SJSA1 (cell line): ENCODE data around the gene FGGY. TPM values are rescaled to one million over a fixed set of nuclear protein-coding genes. Genes with fewer than 3 reads are reported as not detected.
"Not testable (repeated sequence)": the region's sequence is repeated elsewhere in the genome, so short reads cannot be mapped to it uniquely, and the experiment has no call there.

Experiments used
- DNase-seq, 2 experiments: peaks; one replicate each; pipeline ENCODE4 v3.0.0-alpha.2; 2015 to 2020; ENCODE audit warnings: low spot score in 2 of 2, low read depth in 1 of 2
- H3K27ac ChIP-seq: fragments of 250-450 bp; sonication (Bioruptor Pico); 2 replicates; pipeline ENCODE4 v1.5.1; 2020; ENCODE audit warnings: mild to moderate bottlenecking, moderate library complexity
- H3K27me3 ChIP-seq: fragments of 250-450 bp; sonication (Bioruptor Pico); replicated peaks from 2 replicates; pipeline ENCODE4 v1.5.1; 2020; ENCODE audit warnings: mild to moderate bottlenecking, moderate library complexity
- H3K36me3 ChIP-seq: fragments of 250-450 bp; sonication (Bioruptor Pico); 2 replicates; pipeline ENCODE4 v1.5.1; 2020; ENCODE audit warnings: mild to moderate bottlenecking
- H3K4me1 ChIP-seq: fragments of 250-450 bp; sonication (Bioruptor Pico); replicated peaks from 2 replicates; pipeline ENCODE4 v1.6.1; 2021; ENCODE audit warnings: mild to moderate bottlenecking
- H3K4me3 ChIP-seq: fragments of 250-450 bp; sonication (Bioruptor Pico); 2 replicates; pipeline ENCODE4 v1.5.1; 2020; ENCODE audit warnings: mild to moderate bottlenecking
- H3K9me3 ChIP-seq: fragments of 250-450 bp; sonication (Bioruptor Pico); replicated peaks from 2 replicates; pipeline ENCODE4 v1.5.1; 2020; ENCODE audit warnings: mild to moderate bottlenecking
- total RNA-seq: library from RNA; depleted of rRNA; stranded (reverse); fragments of >200 nt; shearing (Covaris generic); gene quantifications from 2 replicates; pipeline ENCODE4 v1.2.3, GENCODE V29; 2014; rRNA removed

The FGGY gene, protein sequence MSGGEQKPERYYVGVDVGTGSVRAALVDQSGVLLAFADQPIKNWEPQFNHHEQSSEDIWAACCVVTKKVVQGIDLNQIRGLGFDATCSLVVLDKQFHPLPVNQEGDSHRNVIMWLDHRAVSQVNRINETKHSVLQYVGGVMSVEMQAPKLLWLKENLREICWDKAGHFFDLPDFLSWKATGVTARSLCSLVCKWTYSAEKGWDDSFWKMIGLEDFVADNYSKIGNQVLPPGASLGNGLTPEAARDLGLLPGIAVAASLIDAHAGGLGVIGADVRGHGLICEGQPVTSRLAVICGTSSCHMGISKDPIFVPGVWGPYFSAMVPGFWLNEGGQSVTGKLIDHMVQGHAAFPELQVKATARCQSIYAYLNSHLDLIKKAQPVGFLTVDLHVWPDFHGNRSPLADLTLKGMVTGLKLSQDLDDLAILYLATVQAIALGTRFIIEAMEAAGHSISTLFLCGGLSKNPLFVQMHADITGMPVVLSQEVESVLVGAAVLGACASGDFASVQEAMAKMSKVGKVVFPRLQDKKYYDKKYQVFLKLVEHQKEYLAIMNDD
- 9.0 and 12.7 TPM in 2 replicates for total RNA-seq

DNA sequence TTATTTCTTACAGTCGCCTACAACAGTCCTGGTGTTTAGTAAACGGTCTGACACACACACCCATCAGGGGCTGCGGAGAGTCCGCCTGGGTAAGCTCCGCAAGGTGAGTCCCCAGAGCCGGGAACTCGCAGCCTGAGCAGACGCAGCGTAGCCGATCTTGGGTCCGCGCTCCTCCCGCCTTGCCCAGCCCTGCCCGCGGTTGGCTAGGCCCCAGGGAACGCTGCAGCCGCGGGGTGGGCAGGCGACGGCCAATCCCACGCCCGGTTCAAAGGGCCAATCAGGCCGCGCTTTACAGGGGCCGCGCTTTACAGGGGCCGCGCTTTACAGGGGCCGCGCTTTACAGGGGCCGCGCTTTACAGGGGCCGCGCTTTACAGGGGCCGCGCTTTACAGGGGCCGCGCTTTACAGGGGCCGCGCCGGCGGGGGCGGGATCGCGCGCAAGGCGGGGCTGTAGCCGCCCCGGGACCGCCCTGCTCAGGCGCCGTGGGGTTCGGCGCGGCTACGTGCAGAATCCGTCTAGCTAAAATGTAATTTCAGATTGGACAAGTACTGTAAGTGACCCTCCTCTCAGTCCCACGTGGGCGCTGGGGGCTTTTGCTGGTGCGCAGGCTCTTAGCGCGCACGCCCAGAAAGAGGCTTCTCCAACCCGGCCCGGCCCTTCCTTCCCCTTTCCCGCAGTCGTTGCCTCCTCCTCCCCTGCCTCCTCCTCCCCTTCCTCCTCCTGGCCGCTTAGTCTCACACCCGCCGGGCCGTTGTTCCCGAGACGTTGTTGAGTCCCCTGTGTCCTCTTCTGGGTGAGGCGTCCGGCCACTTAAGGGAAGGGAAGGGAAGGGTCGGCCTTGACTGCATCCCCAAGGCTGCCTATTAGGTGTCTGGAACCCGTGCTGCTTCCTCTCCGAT, at the start of gene FGGY:
FGGY (plus strand) TSS at position 737 of the 899 bp plus-strand sequence. CDS start 24,456 bp downstream, outside the sequence.
- H3K4me3 ChIP-seq: peak within 1 kb of the TSS; percentile 45
- DNase-seq: peak; percentile 96 to 98
- no peaks in the 10 kb centered on the region for H3K27me3 ChIP-seq
- peak within 1 kb of the TSS; percentile 92 for H3K27ac ChIP-seq
- H3K4me1 ChIP-seq: peaks cover 15% of the 10 kb centered on the region
- H3K36me3 ChIP-seq: no peaks in the 10 kb centered on the region
- H3K9me3 ChIP-seq: no peaks in the 10 kb centered on the region

DNA sequence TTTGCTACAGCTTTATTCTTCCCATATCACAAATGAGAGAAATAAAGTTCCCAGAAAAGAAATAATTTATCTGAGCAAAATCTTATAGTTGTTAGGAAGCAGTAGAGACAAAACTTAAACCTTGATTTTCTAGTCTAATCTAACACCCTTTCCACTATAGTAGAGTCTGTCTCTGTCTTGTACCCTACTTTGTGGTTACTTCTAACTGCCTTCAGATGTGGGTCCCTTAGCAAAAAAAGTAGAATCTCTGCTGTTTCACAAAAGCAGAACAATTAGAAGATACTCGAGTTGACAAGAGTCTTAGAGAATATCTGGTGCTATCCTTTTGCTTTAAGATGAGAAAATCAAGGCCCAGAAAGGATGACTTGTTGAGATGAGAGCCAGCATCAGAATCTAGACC, 48.1 kb upstream of the FGGY start:
- H3K27me3 ChIP-seq: no peaks in the 10 kb centered on the region
- no peaks in the 10 kb centered on the region for H3K4me1 ChIP-seq
- H3K4me3 ChIP-seq: no peak overlapping the region
- H3K36me3 ChIP-seq: no peaks in the 10 kb centered on the region
- DNase-seq: no peak
- no peak overlapping the region for H3K27ac ChIP-seq
- H3K9me3 ChIP-seq: 0 out of 2 replicates have a peak, but pooled peaks cover 2% of the 10 kb centered on the region

DNA sequence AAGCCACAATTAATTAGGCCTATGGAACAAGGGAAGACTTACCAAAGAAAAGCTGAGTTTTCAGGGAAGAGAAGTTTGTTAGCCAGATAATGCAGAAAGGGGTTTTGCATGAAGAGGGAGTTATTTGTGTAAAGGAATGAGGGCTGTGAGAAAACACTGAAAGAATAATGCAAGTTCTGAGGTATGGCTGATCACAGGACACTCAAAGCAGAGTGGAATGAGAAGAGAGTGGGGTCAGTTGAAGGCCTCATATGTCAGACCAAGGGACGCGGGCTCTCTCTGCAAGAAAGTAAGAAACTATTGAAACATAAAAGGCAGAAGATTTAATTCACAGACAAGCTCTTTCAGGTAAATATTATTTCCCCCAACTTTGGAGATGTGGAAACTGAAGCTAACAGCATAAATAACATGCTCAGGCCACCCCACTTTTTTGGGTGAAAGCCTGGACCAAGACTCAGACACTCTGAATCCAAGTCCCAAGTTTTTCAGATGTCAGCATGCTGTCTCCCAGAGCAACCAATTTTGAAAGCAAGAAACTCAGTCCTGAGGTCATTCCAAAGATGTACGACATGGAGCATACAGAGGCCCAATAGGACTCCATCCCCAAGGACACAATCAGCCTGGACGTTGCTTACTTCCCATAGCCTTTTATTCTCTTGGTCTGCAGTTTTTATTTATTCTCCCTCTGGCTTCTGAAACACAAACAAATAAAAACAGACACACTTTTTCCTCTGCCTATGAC, 47.3 kb upstream of the FGGY start:
- no peak for DNase-seq
- H3K4me1 ChIP-seq: no peaks in the 10 kb centered on the region
- H3K36me3 ChIP-seq: no peaks in the 10 kb centered on the region
- H3K9me3 ChIP-seq: 0 out of 2 replicates have a peak, but pooled peaks cover 2% of the 10 kb centered on the region
- H3K27ac ChIP-seq: no peak overlapping the region
- no peak overlapping the region for H3K4me3 ChIP-seq
- no peaks in the 10 kb centered on the region for H3K27me3 ChIP-seq

DNA sequence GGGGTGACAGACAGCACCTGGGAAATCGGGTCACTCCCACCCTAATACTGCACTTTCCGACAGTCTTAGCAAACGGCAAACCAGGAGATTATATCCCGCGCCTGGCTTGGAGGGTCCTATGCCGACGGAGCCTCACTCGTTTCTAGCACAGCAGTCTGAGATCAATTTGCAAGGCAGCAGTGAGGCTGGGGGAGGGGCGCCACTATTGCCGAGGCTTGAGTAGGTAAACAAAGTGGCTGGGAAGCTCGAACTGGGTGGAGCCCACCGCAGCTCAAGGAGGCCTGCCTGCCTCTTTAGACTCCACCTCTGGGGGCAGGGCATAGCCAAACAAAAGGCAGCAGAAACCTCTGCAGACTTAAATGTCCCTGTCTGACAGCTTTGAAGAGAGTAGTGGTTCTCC, 45.8 kb upstream of the FGGY start:
- H3K4me3 ChIP-seq, H3K4me1 ChIP-seq, H3K27ac ChIP-seq: not testable (repeated sequence)

DNA sequence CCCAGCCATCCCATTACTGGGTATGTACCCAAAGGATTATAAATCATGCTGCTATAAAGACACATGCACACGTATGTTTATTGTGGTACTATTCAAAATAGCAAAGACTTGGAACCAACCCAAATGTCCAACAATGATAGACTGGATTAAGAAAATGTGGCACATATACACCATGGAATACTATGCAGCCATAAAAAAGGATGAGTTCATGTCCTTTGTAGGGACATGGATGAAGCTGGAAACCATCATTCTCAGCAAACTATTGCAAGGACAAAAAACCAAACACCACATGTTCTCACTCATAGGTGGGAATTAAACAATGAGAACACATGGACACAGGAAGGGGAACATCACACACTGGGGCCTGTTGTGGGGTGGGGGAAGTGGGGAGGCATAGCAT, 40.5 kb upstream of the FGGY start:
- H3K4me1 ChIP-seq, H3K4me3 ChIP-seq, H3K27me3 ChIP-seq, H3K36me3 ChIP-seq, DNase-seq, H3K9me3 ChIP-seq, H3K27ac ChIP-seq: not testable (repeated sequence)

More for the DNA sequence above, 45.8 kb upstream of the FGGY start:
- H3K9me3 ChIP-seq, DNase-seq, H3K36me3 ChIP-seq, H3K27me3 ChIP-seq: not testable (repeated sequence)

DNA sequence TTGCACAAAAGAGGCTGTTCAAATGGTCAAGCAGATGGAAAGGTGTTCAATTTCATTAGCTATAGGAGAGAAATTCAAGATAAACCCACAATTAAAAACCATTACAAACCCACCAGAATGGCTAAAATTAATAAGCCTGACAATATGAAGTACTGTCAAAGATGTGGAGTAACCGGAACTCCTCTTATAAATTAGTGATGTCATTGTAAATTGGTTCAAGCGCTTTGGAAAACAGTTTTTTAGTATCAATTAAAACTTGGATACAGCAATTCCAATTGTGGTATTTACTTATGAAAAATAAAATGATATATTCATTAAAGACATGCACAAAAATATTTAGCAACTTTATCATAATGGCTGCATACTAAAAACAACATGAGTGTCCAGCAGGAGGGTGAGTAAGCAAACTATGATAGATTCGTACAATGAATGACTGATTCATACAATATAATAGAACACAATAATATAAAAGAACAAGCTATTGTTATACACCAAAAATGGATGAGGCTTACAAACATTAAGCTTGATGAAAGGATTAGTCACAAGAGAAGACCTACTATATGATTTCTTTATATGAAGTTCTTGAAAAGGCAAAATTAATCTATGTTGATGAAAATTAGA, 38.4 kb upstream of the FGGY start:
- H3K4me1 ChIP-seq: no peaks in the 10 kb centered on the region
- H3K9me3 ChIP-seq: no peaks in the 10 kb centered on the region
- no peaks in the 10 kb centered on the region for H3K36me3 ChIP-seq
- no peak for DNase-seq
- no peak overlapping the region for H3K27ac ChIP-seq
- no peaks in the 10 kb centered on the region for H3K27me3 ChIP-seq
- H3K4me3 ChIP-seq: no peak overlapping the region

DNA sequence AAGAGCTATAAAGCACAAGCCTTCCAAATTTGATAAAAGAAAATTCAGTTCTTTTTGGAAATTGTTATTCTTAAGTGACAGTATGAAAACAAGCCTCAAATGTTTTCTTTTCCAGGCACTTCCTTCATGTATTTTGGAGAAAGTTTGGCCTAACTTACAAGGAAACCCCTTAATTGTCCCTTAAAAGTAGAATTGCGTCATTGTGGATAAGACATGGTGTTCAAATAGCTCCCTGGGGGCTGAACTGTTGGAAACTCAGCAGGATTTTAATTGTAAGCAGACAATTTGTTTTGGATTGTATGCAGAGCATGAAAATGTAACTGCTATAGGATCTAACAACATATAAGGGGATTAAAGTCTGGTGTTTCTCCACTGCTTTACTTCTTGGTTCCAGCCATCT, 35.4 kb upstream of the FGGY start:
- H3K36me3 ChIP-seq: no peaks in the 10 kb centered on the region
- no peaks in the 10 kb centered on the region for H3K4me1 ChIP-seq
- no peak overlapping the region for H3K27ac ChIP-seq
- H3K27me3 ChIP-seq: no peaks in the 10 kb centered on the region
- no peak overlapping the region for H3K4me3 ChIP-seq
- no peak for DNase-seq
- no peaks in the 10 kb centered on the region for H3K9me3 ChIP-seq

DNA sequence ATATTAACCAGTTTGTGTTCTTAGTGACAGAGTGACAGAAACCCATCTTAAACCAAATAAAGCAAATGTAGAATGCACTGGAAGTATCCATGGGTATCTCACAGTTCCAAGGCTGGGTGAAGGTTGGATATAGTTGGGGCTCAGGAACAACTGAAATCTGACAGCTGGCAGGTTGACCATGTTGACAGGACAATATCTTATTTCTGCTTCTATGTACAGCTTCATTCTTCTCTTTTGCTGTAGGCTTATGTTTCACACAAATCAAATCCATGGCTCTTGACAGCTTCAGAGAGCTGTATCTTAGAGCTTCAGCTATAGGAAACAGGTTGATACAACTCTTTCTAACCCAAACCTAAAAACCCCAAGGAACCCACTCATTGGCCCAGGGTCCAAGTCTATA, 34.3 kb upstream of the FGGY start:
- no peaks in the 10 kb centered on the region for H3K9me3 ChIP-seq
- H3K27ac ChIP-seq: no peak overlapping the region
- no peak for DNase-seq
- no peaks in the 10 kb centered on the region for H3K36me3 ChIP-seq
- no peaks in the 10 kb centered on the region for H3K4me1 ChIP-seq
- no peaks in the 10 kb centered on the region for H3K27me3 ChIP-seq
- H3K4me3 ChIP-seq: no peak overlapping the region

DNA sequence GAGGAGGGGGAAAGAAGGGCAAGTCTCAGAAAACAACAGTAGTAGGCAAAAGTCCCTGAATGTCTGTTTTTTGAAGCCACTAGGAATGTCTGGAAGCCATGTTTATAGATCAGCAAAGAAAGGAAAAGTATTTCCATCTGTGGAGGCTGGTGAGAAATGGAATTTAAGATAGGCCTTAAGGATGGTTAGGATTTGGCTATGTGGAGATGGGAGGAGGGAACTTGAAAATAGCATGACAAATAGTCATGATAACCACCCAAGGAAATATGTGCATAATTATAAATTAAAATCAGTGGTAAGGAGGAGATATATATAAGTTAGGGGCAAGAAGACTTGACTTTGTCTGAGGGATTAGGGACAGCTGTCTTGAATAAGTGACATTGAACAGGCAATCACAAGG, 33.8 kb upstream of the FGGY start:
- no peaks in the 10 kb centered on the region for H3K4me1 ChIP-seq
- no peaks in the 10 kb centered on the region for H3K27me3 ChIP-seq
- no peaks in the 10 kb centered on the region for H3K36me3 ChIP-seq
- H3K27ac ChIP-seq: no peak overlapping the region
- no peak for DNase-seq
- no peak overlapping the region for H3K4me3 ChIP-seq
- H3K9me3 ChIP-seq: no peaks in the 10 kb centered on the region

DNA sequence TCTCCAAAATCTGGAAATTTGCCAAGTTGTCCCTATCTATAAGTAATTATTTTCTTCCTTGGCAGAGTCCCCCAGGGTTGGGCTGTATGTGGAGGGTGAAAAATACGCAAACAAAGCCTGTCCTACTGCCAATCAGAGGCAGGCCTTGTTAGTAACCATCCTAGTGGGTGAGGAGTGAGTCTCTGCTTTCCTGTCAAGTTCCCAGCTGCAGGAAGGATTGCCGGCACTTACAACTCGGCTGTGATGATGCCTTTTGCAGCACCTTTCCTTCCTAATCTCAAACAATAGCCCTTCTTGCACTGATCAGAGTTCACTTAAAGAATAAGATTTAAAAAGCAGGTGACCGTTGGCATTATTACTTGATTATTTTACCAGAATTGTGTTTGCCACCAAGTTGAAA, 31.3 kb upstream of the FGGY start:
- Histone ChIP-seq H3K9me3 (no peaks in the 10 kb centered on the region), H3K27ac (no peak overlapping the region), H3K27me3 (no peaks in the 10 kb centered on the region), H3K36me3 (no peaks in the 10 kb centered on the region), H3K4me1 (no peaks in the 10 kb centered on the region), H3K4me3 (no peak overlapping the region)
- DNase-seq: no peak

DNA sequence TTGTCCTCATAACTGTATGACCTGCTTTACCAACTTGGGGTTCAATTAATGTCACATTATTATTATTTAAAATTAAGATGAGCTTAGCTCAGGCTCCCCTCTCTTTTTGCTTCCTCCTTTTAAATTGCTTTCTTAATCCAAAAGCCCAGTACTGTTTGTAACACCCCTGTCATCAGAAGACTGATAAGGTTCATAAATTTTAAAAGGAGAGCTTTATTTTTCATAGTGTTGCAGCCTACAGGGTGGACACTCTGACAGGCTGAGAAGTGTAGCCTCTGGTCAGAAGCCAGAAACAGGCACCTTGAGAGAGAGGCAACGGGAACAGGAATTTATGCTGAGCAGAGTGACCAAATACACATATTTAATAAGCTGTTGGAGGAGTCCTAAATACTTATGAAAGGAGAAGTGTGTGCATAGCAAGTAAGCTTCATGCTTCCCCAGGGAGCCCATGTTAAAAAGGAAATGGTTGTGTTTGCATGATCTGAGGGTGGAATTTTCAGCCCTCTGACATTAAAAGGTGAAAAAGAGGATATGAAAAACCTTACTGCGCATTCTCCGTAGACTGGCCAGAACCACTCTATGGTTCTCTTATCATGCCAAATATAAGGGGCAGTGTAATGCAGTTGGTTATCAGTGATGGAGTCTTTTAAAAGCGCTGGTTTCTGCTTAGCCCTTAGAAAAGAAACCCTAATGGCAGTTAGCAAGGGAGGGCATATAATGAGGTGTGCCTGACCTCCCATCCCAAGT, 30.5 kb upstream of the FGGY start:
- Histone ChIP-seq H3K4me3 (no peak overlapping the region), H3K36me3 (no peaks in the 10 kb centered on the region), H3K27me3 (no peaks in the 10 kb centered on the region), H3K9me3 (no peaks in the 10 kb centered on the region), H3K4me1 (no peaks in the 10 kb centered on the region), H3K27ac (no peak overlapping the region)
- no peak for DNase-seq

DNA sequence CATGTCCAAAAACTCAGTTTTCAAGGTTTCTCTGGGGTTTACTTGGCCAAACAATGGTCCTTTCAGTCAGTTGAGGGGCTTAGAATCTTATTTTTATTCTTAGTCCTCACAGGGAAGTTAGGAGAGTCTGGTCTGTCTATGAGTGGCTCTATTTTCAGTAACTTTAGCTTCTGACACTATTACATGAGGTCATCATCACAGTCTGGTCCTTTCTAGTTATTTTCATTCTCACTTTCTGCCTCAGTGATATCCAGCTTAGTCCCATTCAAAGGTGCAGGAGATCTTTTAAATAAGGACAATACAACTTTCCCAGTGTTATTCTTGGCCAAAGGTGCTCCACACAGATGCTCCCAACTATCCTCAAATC, 30.0 kb upstream of the FGGY start:
- H3K36me3 ChIP-seq: no peaks in the 10 kb centered on the region
- no peaks in the 10 kb centered on the region for H3K27me3 ChIP-seq
- no peak overlapping the region for H3K4me3 ChIP-seq
- no peak overlapping the region for H3K27ac ChIP-seq
- no peak for DNase-seq
- no peaks in the 10 kb centered on the region for H3K4me1 ChIP-seq
- no peaks in the 10 kb centered on the region for H3K9me3 ChIP-seq
